GM19397 (cell line): Measurements from ENCODE around the gene UNC13B.
"Not testable (repeated sequence)": the region's sequence is repeated elsewhere in the genome, so short reads cannot be mapped to it uniquely, and the experiment has no call there.

Experiments
- ATAC-seq: cut with Tn5 transposase; IDR thresholded peaks from one replicate; pipeline ENCODE4 v1.9.1; 2021; ENCODE audit warnings: mild to moderate bottlenecking, moderate library complexity; ENCODE audit not compliant: unreplicated experiment

The UNC13B gene

DNA sequence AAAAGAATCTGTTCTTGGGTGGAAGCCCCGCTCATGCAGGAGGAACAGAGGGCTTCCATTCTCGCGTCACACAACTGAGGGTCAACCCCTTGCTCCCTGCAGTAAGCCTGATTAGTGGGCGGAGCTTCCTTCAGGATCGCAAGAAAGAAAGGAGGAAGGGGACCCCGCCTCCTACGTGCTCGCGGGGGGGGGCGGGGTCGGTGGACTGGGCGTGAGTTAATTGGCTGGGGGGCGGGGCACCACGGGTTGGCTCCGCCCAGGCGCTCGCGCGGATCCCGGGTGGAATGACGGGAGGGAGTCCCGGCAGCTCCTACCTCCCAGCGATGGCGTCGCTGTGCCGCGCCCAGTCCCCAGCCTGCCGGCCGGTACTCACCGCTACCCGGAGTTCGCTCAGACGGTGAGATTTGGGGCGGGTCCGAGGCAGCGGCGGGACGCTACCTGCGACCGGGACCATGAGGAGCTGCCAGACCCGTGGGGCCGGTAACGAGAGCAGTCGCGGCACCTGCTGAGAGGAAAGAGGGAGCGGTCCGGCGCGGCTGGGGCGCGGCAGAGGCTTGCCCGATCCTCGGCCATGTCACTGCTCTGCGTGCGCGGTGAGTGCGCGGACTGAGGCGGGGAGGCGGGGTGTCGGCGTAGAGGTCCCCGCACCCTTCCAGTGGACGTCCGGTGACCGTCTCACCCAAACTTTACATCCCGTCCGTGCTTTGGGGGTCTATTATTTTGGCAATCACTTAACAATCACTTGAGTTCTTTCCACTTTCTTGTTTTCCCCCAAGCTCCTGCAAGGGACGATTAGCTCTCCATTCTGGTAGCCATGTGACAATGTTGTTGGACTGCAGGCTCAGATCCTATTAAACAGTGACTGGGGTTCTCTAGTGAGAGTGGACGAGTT is at the start of gene UNC13B:
TSS of gene UNC13B (plus strand) at position 297 of the 892 bp plus-strand sequence. CDS start at position 572, 275 bp downstream.
- ATAC-seq = no peak

DNA sequence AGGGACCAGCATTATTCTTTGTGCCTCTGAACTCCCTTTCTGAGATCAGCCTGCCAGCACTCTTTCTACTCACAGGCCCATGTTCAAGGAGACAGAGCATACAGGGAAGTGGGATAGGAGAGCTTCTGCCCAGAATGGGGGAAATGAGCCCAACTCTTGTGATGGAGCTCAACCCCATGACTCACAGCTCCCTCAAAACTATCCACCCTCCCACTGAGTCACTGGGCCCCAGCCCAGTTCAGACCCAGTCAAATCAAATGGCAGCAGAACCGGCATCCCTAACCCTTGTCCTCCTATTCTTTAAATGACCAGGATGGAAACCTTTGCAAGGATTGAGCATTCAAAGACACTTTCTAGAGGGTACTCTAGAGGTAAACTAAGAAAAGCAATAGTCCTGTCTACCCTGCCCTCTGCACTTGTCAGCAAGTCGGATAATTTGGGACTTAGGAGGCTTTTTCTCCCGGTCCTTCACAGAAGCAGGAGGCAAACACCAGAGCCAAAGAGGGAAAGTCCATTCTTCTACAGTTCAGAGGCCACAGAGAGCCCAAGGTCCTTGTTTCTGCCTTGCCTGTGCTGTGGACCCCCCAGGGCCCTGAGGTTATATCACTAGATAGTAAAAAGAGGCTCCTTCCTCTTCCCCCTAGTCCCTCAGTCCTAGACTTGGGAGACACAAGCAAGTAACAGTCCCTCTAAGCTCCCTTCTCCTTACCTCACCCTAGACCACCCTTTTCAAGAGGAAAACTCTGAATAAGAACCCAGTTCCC is 49.4 kb upstream of the UNC13B start:
- ATAC-seq = no peak

DNA sequence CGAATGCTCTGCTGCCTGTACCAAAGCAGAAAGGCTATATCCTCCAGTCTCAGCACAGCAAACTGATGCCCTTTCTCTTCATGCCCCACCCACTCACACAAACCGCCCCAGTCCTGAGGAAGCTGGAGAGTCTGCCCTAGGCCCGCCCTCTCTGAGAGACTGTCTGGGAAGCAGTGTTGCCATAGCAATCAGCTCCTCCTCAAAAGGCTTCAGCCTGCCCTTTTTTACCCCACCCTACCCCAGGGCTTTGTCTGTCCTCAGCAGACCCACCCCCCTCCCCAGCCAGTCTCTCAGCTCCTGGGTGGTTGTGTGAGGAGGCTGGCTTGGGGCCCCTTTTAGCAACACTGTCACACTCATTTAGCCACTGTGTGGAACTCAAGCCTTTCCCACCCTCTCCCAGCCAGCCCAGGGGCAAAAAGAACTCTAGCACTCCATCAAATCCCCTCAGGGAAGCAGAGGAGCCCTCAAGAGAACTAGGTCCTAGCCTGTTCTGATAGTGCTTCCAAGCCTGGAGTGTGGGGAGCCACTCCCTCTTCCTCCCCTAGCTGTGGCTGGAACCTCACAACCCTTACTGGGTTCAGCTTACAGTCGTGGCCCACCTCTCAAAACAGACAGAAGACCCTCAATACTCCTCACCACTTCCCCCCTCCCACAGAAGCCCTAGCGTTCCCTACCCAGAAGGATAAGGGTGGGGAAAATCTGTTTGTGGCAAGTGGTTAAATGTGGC is 47.5 kb upstream of the UNC13B start:
- ATAC-seq = no peak

DNA sequence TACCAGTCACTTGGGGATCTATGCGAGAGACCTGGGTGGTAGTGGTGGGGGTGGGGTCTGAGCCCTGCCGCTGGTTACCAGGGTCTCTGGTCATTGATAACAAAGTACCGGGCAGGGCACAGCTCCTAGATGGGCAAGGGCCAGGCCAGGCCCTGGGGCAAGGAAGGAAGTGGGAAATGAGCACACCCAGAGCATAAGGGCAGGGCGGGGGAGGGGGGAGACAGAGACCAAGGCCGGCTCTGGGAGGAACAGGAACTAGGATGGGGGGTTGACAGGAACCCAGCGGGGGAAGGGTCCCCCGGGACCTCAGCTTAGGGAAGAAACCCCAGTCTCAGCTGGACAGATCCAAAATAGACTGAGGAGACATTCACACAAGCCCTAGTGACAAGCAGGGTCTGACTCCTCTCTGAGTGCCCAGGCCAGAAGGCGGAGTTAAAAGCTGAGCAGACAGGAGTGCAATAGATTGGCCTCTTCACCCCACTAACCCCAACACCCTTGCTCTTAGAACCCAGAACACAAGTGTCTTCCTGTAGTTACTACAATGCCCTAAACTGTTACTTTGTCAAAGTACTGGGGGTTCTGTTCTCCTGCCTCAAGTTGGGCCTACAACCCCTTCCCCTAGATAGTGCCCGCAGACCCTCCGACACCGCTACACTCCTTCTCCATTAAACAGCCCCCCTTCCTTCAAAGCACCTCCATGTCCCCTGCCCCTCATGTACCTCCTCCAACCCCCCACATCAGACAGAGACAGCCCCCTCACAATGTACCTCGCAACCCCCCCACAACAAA is 46.8 kb upstream of the UNC13B start:
- ATAC-seq = no peak

DNA sequence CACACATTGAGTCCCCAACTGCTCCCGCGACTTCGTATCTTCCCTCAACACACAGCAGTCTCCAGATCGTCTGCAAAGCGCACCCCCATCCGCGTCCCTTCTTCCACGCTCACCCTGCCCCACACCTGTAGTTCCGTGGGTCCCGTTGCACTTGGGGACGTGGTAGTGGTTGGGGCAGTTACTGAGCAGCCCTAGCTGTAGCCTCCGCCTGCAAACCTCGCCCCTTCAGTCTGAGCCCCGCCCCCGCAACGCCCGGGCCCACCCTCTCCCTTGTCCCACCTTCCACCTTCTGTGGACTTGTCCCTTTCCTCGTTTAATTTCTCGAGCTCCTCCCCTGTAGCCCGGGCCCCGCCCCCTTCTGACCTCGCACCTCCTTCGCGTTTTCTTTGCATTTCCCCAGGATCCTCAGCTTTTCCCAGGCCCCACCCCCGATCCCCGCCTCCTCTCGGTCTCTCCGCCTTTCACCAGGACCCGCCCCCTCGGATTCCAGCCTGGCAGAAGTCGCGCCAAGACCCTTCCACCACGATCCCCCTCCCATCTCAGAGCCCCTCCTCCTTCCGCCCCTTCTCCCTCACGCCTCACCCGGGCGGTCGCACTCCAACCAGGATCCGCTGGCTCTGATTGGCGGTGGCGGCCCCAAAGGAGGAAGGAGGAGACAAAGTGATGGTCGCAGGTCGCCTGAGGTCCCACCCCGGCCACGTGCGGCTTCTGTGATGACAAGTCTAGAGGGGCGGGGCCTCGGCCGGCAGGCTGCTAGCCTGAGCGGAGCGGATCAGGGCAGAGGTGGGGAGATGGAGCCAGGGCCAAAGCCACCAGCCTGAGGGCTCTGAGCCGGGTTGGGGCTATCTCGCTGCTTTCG is 45.9 kb upstream of the UNC13B start, which contains the start of gene ATOSB:
TSS of gene ATOSB (minus strand) at position 183 of the 859 bp plus-strand sequence. CDS start 7,588 bp downstream, outside the sequence.
- ATAC-seq = peak; percentile 56

DNA sequence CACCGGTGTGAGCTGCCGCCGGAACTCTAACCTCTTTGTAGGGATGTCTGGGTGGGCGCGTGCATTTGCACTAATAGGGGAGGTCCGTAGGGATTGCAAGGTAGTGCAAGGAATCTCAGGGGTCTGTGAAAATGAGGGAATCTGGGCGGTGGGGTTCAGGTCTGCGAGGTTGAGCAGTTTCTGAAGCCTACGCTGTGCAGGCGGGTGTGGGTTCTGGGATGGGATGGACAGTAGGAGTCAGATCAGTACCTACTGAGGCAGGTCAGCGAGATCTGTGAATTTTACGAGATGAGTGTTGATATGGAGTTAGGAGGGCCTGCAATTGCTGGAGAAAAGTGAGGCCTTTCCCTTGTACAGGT is 45.3 kb upstream of the UNC13B start:
- peak; percentile 4 for ATAC-seq

DNA sequence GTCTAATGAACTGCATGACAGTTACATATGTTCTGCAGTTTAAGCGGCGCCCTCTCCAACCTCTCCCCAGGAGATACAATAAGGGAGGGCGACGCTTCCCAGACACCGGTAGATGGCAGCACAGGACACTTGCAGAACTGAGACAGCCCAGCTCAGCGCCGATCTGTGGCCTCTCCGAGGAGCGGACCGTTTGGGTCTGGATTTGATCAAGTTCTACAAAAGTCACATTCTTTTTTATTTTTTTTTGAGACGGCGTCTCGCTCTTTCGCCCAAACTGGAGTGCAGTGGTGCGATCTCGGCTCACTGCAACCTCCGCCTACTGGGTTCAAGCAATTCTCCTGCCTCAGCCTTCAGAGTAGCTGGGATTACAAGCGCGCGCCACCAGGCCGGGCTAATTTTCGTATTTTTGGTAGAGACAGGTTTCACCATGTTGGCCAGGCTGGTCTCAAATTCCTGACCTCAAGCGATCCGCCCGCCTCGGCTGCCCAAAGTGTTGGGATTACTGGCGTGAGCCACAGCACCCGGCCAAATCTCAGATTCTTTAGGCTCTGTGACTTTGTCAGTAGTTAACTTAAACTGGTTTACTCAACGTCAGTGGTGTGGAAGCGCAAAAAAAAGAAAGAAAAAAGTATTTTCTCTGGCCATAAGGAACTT is 44.8 kb upstream of the UNC13B start:
- peak; percentile 45 for ATAC-seq

DNA sequence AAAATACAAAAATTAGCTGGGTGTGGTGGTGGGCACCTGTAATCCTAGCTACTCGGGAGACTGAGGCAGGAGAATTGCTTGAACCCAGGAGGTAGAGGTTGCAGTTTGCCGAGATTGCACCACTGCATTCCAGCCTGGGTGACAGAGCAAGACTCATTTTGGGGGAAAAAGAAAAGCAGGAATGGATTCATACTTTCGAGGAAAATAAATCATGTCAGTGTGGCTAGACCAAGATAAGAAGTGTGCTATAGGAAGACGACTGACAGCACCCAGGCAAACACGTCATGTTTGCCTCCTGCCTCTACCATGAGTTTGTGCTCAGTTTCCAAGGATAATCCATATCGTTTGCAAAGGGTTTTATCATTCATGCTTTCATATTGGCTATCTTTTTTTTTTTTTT is 26.9 kb upstream of the UNC13B start:
- no peak for ATAC-seq

DNA sequence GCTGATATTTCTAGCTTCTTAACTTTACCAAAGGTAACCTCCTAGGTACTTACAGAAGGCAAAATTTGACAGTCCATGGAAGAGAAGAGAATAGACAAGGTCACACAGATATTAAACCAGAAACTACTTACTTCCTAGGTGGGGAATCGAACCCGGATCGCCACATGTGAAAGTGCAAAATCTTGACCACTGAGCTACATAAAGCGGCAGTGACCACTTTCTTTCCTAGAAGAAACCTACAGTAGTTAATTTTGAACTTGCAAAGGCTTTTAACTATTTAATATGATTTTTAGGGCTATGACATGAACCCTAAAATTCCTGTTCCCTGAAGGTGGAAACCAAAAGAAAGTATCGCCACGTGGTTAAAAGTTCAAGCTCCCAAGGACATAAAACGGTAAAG is 25.8 kb upstream of the UNC13B start:
- no peak for ATAC-seq

DNA sequence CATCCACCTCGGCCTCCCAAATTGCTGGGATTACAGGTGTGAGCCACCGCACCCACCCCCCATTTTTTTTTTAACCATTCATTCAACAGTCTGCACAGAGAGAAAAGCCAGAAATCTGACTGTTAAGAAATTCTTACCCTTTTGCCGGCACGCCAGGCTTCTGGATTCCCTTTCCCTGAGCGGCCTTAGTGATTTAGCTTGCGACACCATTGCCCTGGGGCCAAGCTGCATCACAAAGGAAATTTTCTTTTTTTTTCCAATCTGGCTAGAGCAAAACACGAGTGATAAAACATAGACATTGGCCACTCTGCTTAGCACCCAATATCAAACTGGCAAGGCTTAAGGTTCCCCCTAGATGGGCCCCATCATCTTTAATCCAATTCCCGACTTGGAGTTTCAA is 24.9 kb upstream of the UNC13B start:
- no peak for ATAC-seq

DNA sequence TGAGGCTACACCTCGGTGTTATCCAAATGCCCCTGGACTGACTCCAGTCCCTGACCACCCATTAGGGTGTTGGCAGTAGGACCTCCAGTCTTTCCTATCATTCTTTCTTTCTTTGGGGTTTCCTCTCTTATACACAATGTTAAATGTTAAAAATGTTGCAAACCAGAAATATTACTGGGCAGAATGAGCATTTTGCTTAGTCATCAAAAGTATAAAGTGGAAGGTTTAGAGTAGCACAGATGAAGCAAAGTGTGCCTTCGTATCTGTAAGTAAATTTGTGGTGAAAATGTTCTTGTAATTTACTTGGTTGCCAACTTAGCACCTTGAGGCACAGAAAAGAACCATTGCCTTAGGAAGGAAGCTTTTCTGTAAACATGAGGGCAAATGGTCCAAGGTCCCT is 21.7 kb upstream of the UNC13B start:
- no peak for ATAC-seq

DNA sequence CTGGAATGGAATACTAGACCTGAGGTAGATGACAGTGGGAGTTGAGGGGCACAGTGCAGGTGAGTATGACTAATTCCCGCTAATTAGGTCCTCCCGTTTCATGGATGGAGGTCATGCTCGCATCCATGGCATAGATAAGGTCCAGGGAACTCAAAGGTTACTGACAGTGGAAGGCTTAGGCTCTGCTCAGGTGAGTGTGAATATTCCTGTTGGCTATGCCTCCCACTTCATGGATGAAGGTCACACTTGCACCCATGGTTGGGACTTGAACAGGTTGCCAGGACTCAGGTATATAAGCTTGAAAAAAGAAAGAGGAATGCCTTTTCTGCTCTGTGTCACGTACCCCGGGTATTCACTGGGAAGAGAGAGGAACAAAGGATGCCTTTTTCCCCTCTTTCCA is 19.8 kb upstream of the UNC13B start:
- no peak for ATAC-seq

DNA sequence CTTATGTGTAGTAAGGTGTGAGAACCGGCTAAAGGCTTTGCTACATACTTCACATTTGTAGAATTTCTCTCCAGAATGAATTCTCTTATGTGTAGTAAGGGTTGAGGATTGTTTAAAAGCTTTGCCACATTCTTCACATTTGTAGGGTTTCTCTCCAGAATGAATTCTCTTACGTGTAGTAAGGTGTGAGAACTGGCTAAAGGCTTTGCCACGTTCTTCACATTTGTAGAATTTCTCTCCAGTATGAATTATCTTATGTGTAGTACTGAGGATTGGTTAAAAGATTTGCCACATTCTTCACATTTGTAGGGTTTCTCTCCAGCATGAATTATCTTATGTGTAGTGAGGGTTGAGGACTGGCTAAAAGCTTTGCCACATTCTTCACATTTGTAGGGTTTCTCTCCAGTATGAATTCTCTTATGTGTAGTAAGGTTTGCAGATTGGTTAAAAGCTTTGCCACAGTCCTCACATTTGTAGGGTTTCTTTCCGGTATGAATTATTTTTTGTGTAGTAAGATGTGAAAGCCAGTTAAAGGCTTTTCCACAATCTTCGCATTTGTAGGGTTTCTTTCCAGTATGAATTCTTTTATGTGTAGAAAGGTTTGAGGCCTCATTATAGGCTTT is 13.8 kb upstream of the UNC13B start:
- ATAC-seq = not testable (repeated sequence)

DNA sequence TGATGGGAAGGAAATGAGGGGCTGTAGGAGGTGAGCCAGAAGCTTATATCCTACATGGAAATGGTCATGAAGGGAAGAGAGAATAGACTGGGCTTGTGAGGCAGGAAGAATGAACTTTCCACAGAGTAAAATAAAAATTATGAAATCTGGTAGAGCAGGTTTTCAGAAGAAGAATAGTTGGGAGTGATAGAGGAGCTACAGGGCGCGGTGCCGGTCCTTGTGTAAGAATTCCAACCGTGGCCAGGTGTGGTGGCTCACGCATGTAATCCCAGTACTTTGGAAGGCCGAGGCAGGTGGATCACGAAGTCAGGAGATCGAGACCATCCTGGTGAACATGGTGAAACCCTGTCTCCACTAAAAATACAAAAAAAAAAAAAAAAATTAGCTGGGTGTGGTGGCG is 8.9 kb upstream of the UNC13B start:
- ATAC-seq = no peak

DNA sequence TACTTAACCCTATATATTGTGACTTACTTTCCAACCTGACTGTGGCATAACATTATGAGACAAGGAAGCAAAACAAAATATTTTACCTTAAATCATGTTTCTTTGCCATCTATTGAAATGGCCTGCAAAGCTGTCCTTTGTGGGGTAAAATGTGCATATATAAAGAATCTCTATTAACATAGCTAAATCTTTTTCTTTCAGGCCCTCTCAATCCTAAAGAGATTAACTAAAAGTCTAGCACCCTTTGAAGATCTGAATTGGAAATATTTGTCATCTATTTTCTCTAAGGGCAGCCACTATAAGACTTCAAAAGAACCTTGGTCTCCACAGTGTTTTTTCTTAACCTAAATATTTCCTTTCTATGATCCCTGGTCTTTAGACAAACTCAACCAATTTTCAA is 5.0 kb upstream of the UNC13B start:
- ATAC-seq = no peak

DNA sequence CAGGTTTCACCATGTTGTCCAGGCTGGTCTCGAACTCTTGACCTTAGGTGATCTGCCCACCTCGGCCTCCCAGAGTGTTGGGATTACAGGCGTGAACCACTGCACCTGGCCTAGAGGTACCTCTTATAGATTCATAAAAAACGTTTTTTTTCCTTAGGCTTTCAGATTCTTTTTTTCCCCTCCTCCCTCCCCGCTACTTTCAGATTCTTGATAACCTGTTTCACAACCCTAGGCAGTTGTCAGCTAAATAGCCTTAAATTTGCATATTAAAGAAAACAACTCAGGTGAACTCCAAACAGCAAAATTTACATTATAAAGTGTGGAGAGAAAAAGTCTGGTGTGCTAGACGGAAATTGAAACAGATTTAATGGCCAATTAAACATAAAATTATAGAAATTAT is 4.0 kb upstream of the UNC13B start:
- not testable (repeated sequence) for ATAC-seq

DNA sequence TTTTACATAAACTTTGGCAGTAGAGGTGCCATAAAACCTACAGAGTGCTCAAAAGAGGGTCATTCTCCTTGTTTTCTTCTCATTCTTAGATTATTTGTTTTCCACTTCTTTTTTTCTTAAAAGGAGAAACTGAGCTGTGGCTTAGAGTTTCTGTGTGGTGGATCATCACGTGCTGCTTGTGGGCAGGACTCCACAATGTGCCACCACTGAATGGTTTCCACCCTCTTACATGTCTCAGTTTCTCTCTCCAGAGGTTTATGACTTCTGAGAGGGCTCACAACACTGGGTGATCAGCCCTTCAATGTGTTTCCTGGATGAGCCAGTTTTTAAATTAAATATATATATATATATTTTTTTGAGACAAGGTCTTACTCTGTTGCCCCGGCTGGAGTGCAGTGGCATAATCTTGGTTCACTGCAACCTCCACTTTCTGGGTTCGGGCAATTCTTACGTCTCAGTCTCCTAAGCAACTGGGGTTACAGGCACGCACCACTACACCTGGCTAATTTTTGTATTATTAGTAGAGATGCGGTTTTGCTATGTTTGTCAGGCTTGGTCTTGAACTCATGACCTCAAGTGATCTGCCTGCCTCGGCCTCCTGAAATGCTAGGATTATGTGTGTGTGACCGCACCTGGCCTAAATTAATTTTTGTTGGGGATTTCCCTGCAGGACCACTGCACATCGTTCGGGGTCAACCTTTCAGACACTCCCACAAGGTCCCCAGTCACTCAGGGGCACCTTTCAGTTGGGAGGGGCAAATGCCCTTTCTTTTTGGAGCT is 3.1 kb upstream of the UNC13B start:
- ATAC-seq = no peak
